Measurements from ENCODE around the gene ATP9B. TPM values are rescaled to one million over a fixed set of nuclear protein-coding genes. Genes with fewer than 3 reads are reported as not detected.

ATP9B gene
- total RNA-seq, 1 experiment from 2014 or later = 44.4 TPM

DNA sequence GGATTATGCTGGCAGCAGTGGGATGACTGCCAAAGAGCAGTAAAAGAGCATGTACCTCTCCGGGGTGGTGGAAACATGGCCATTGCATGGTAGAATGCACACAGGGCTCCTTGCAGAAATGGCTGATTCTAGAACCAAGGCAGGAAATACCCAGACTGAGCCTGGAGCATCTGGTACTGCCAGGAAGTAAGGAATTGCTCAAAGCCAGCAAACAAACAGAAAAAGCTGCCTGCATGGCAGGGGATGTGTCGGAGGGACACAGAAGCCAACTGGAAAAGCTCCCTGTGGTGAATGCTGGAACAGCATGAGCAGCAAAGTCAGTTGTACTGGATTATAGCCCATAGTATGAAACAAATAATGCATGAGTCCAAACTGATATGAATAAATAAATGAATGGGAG, 248.5 kb downstream of the ATP9B start:
- Histone ChIP-seq H3K36me3 (ENCODE audit: control insufficient read depth, insufficient read depth, low read length) (no peaks in the 10 kb centered on the region), H3K27me3 (ENCODE audit: control insufficient read depth, insufficient read depth, low read length) (no peaks in the 10 kb centered on the region), H3K27ac (ENCODE audit: low read length) (no peak overlapping the region), H3K4me1 (ENCODE audit: control insufficient read depth, insufficient read depth, low read length) (no peaks in the 10 kb centered on the region), H3K9me3 (ENCODE audit: control insufficient read depth, insufficient read depth, low read depth, low read length) (no peaks in the 10 kb centered on the region), H3K4me3 (ENCODE audit: low read depth in 2 of 2, low read length in 2 of 2) (no peak overlapping the region)
- in situ Hi-C loops (cut with HindIII; ENCODE audit: low pct_unique_long_range_greater_than_20kb, low sequenced_read_pairs) = no loop called here
- ATAC-seq (peak; percentile 47; the same call in 1 of the 2 replicates), DNase-seq (ENCODE audit: low read depth, low spot score) (no peak)
- no TSS peak for BruUV-seq (replicated peaks)
- intact Hi-C loops (cut with micrococcal nuclease; ENCODE audit: unreplicated experiment) = no loop called here
- ChIA-PET CTCF (no interaction called here), POLR2A (no interaction called here)
- TF ChIP-seq SIN3A (IDR thresholded peaks at IDR 0.05; ENCODE audit: borderline replicate concordance, insufficient read depth, low read depth, low read length) (no peak), POLR2AphosphoS5 (IDR thresholded peaks at IDR 0.05; ENCODE audit: low read depth, low read length) (no peak), TCF7L2 (IDR thresholded peaks at IDR 0.05; ENCODE audit: low read depth, low read length) (no peak)

GRCh38 chr18:79318142-79318673, 249.0 kb downstream of the ATP9B start:
- Histone ChIP-seq H3K36me3 (ENCODE audit: control insufficient read depth, insufficient read depth, low read length) (no peaks in the 10 kb centered on the region), H3K27ac (ENCODE audit: low read length) (no peak overlapping the region), H3K9me3 (ENCODE audit: control insufficient read depth, insufficient read depth, low read depth, low read length) (no peaks in the 10 kb centered on the region), H3K4me3 (ENCODE audit: low read depth in 2 of 2, low read length in 2 of 2) (no peak overlapping the region), H3K27me3 (ENCODE audit: control insufficient read depth, insufficient read depth, low read length) (no peaks in the 10 kb centered on the region), H3K4me1 (ENCODE audit: control insufficient read depth, insufficient read depth, low read length) (no peaks in the 10 kb centered on the region)
- in situ Hi-C loops (cut with HindIII; ENCODE audit: low pct_unique_long_range_greater_than_20kb, low sequenced_read_pairs) = no loop called here
- DNase-seq (ENCODE audit: low read depth, low spot score) (no peak), ATAC-seq (no peak)
- BruUV-seq (replicated peaks) = no TSS peak
- ChIA-PET POLR2A (no interaction called here), CTCF (no interaction called here)
- TF ChIP-seq REST (IDR thresholded peaks at IDR 0.05; ENCODE audit: insufficient read depth in 1 of 2, low read depth in 2 of 2, low read length in 1 of 2) = no peak
- no peak for TF ChIP-seq TCF7L2 (IDR thresholded peaks at IDR 0.05; ENCODE audit: low read depth, low read length)
- no peak for TF ChIP-seq CTCF (IDR thresholded peaks at IDR 0.05)
- TF ChIP-seq SIN3A (IDR thresholded peaks at IDR 0.05; ENCODE audit: borderline replicate concordance, insufficient read depth, low read depth, low read length) = no peak
- no peak for TF ChIP-seq POLR2AphosphoS5 (IDR thresholded peaks at IDR 0.05; ENCODE audit: low read depth, low read length)
- intact Hi-C loops (cut with micrococcal nuclease; ENCODE audit: unreplicated experiment) = no loop called here

DNA sequence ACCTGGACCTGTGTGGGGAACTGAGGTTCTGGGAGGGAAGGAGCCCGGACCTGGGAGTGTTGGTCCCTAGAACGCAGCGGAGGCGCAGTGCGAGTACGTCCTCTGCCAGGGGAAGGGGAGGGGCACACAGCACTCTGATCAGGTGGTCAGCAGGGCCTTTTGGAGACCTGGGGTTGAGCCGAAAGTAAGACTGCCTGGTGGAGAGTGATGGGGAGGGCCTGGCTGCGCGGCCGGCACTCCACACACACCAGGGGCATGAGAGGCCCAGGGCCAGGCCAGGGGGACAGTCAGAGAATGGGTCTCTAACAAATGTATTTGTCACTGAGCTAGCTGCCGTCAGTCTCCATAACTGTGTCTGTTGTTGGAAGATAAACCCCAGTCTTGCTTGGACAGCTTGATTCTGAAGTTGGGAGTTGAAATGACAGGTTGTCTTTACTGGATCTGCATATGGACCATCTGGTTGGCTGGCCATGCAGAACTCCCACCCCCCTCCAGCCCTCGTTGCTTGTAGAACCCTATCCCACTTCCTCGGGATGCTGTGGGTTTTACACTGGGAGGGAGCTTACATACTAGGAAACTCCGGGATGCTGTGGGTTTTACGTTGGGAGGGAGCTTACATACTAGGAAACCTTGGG, 251.1 kb downstream of the ATP9B start:
- ChIA-PET CTCF (no interaction called here), POLR2A (no interaction called here)
- Histone ChIP-seq H3K9me3 (ENCODE audit: control insufficient read depth, insufficient read depth, low read depth, low read length) (no peaks in the 10 kb centered on the region), H3K36me3 (ENCODE audit: control insufficient read depth, insufficient read depth, low read length) (no peaks in the 10 kb centered on the region), H3K27ac (ENCODE audit: low read length) (no peak overlapping the region), H3K27me3 (ENCODE audit: control insufficient read depth, insufficient read depth, low read length) (no peaks in the 10 kb centered on the region), H3K4me3 (ENCODE audit: low read depth in 2 of 2, low read length in 2 of 2) (no peak overlapping the region), H3K4me1 (ENCODE audit: control insufficient read depth, insufficient read depth, low read length) (no peaks in the 10 kb centered on the region)
- no peak for ATAC-seq
- intact Hi-C loops (cut with micrococcal nuclease; ENCODE audit: unreplicated experiment) (no loop called here), in situ Hi-C loops (cut with HindIII; ENCODE audit: low pct_unique_long_range_greater_than_20kb, low sequenced_read_pairs) (no loop called here)
- TF ChIP-seq REST (IDR thresholded peaks at IDR 0.05; ENCODE audit: insufficient read depth in 1 of 2, low read depth in 2 of 2, low read length in 1 of 2) = no peak
- DNase-seq (ENCODE audit: low read depth, low spot score) = no peak
- BruUV-seq (replicated peaks) = no TSS peak

Measured in Panc1 (cell line).